ENCODE measurements around the gene SLC9A9.
"Not testable (repeated sequence)": the region's sequence is repeated elsewhere in the genome, so short reads cannot be mapped to it uniquely, and the experiment has no call there.

GRCh38 chr3:143695333-143695732 is 152.9 kb downstream of the SLC9A9 start:
- TF ChIP-seq POLR2A, CTCF (IDR thresholded peaks at IDR 0.05): not testable (repeated sequence)

Data from transverse colon (tissue), 3 donors.